Activated CD4-positive, alpha-beta T cell treated with anti-CD3 and anti-CD28 coated beads, Interleukin-2, amount 50 U/mL, for 48 hours (primary cell): ENCODE results near the gene HOGA1.

Source experiments
- DNase-seq, 2 experiments: peaks; one replicate each; pipeline ENCODE4 v3.0.0-alpha.2; 2020

Gene HOGA1

GRCh38 chr10:97580421-97581367 is 3.5 kb upstream of the HOGA1 start:
- no peak for DNase-seq

- DNase-seq, result no peak
Observed at GRCh38 chr10:97582169-97582568, 2.0 kb upstream of the HOGA1 start.

GRCh38 chr10:97583476-97583875 is 713 bp upstream of the HOGA1 start:
- DNase-seq, result no peak

GRCh38 chr10:97584798-97585438 is 729 bp downstream of the HOGA1 start:
- DNase-seq, result no peak

- no peak for DNase-seq
Observed at GRCh38 chr10:97585439-97585811, 1.2 kb downstream of the HOGA1 start.

GRCh38 chr10:97587183-97587582 is 3.0 kb downstream of the HOGA1 start:
- DNase-seq, result no peak

GRCh38 chr10:97589479-97589878 is 5.3 kb downstream of the HOGA1 start, which contains the start of gene C10orf62:
Gene C10orf62, plus strand, starts transcription at chr10:97589721. Its CDS starts 177 bp downstream, at chr10:97589898.
- DNase-seq, result no peak

- DNase-seq, result no peak
Observed at GRCh38 chr10:97590082-97590747, 6.0 kb downstream of the HOGA1 start.

- no peak for DNase-seq
Observed at GRCh38 chr10:97590748-97591495, 6.7 kb downstream of the HOGA1 start.

- no peak for DNase-seq
Observed at GRCh38 chr10:97593421-97593820, 9.2 kb downstream of the HOGA1 start.

GRCh38 chr10:97596101-97597082 is 12.2 kb downstream of the HOGA1 start:
- DNase-seq, result no peak

- no peak for DNase-seq
Observed at GRCh38 chr10:97597778-97598177, 13.6 kb downstream of the HOGA1 start.

GRCh38 chr10:97598407-97599271 is 14.4 kb downstream of the HOGA1 start:
- no peak for DNase-seq

- DNase-seq, result no peak
Observed at GRCh38 chr10:97599272-97599619, 15.1 kb downstream of the HOGA1 start.

- no peak for DNase-seq
Observed at GRCh38 chr10:97600616-97601015, 16.4 kb downstream of the HOGA1 start.

- DNase-seq, result no peak
Observed at GRCh38 chr10:97601268-97602215, 17.4 kb downstream of the HOGA1 start.

- no peak for DNase-seq
Observed at GRCh38 chr10:97607095-97607636, 23.0 kb downstream of the HOGA1 start.

- no peak for DNase-seq
Observed at GRCh38 chr10:97608991-97609561, 24.9 kb downstream of the HOGA1 start.

- DNase-seq, result no peak
Observed at GRCh38 chr10:97611473-97611872, 27.3 kb downstream of the HOGA1 start.
